GM12891 (cell line): ENCODE data around the gene ZSWIM7.

Experiments used
- PAX5 ChIP-seq: IDR thresholded peaks from 2 replicates; pipeline ENCODE4 v1.6.1; 2011; ENCODE audit warnings: low read length, moderate library complexity, mild to moderate bottlenecking; ENCODE audit not compliant: insufficient read depth, severe bottlenecking
- POLR2A ChIP-seq: IDR thresholded peaks from 2 replicates; pipeline ENCODE4 v1.6.1; 2011; ENCODE audit warnings: low read depth, low read length, control low read depth
- POLR2AphosphoS5 ChIP-seq: IDR thresholded peaks from 2 replicates; pipeline ENCODE4 v1.6.1; 2011; ENCODE audit warnings: low read depth, low read length, control low read depth
- POU2F2 ChIP-seq: IDR thresholded peaks from 2 replicates; pipeline ENCODE4 v1.6.1; 2011; ENCODE audit warnings: low read depth, mild to moderate bottlenecking, control low read depth, low read length, moderate library complexity
- SPI1 ChIP-seq: IDR thresholded peaks from 2 replicates; pipeline ENCODE4 v1.6.1; 2011; ENCODE audit warnings: low read depth, low read length, control low read depth
- TAF1 ChIP-seq: IDR thresholded peaks from 2 replicates; pipeline ENCODE4 v1.6.1; 2011; ENCODE audit warnings: low read depth, low read length, control low read depth

GRCh38 chr17:15946611-15947120 is 52.8 kb downstream of the ZSWIM7 start:
- TF ChIP-seq POLR2A, result no peak
- TF ChIP-seq POLR2AphosphoS5, result no peak
- no peak for TF ChIP-seq TAF1
- no peak for TF ChIP-seq POU2F2
- TF ChIP-seq SPI1, result no peak
- TF ChIP-seq PAX5, result no peak
